Activated CD4-positive, CD25-positive, alpha-beta regulatory T cell treated with anti-CD3 and anti-CD28 coated beads, Interleukin-2, amount 50 U/mL, for 72 hours (primary cell): ENCODE results near the gene PMF1.

Experiments used
- DNase-seq: peaks from one replicate; pipeline ENCODE4 v3.0.0; 2021

The PMF1 gene

DNA sequence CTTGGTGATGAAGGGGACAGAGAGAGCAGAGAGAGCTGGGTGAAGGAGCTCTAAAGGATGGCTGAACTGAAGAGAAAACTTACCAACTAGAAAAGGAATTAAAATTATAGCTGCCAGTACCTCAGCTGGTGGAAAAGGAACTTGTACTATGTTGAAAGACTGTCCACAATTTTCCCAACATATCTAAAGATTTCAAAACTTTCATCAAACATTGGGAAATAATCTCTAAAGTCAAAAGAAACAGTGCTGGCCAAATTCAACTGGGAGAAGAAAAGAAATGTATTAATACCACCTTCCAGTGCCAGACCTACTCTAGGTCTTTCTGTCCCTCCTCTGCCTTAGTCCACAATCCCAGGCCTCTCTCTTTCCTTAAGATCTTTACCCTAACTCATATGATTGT is 63.7 kb downstream of the PMF1 start:
- DNase-seq: no peak

GRCh38 chr1:156276966-156277381 is 64.2 kb downstream of the PMF1 start:
- DNase-seq: no peak

GRCh38 chr1:156279837-156280236 is 67.0 kb downstream of the PMF1 start:
- DNase-seq: no peak

DNA sequence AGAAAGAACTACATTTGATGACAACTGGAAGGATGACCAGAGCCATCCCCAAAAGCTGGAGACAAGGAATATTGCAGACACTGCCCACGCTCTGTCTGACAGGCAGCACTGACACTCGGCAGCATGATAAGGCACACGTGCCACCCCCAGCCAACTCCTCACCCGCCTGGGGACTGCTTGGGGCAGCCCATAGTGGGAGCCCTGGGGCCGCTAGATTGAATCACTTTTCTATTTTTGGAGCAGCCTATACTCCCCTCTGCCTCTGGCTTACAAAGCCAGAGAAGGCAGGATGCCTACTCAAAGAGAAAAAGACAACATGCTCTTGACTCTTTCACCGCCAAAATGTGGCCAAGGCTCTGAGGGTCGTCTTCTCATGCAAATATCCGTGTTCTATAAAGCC is 68.5 kb downstream of the PMF1 start:
- no peak for DNase-seq

- no peak for DNase-seq
These were observed 69.1 kb downstream of the PMF1 start for GRCh38 chr1:156281693-156282478.

DNA sequence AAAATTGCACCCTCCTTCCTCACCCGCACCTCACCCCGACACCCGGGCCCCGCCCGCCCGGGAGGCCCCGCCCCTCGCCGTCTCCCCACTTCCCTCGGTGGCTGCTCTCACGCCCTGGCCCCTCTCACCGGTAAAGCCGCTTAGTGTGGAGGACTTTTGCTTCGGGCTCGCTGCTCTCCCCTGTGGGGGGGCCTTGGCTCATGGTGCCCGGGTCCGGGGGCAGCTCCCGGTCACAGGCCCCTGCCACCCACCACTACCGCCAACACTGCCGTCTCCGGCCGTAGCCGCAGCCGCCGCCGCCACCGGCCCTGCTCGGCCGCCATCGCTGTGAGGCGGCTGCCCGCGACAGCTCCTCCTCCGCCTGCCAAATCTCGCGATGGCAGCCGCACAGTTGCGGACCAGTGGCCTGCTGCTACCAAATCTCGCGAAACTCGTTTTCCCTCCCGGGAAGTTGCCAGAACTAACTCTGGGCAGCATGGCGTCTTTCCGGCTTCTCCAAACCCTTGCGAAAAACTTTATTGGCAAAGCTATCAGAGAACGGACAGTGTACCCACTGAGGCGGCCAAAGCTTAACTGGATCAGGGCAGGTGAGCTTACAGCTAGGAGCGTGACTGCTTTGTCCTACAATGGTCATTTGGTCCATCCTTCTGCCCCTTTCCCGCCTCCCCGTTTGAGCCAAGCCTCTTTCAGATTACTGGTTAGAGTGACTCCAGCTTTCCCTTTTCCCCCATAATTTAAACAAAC is 69.8 kb downstream of the PMF1 start, which contains the start of gene SMG5:
SMG5 (minus strand) TSS at position 347 of the 744 bp plus-strand sequence; CDS start at position 202, 145 bp downstream.
- peak; percentile 94 for DNase-seq

DNA sequence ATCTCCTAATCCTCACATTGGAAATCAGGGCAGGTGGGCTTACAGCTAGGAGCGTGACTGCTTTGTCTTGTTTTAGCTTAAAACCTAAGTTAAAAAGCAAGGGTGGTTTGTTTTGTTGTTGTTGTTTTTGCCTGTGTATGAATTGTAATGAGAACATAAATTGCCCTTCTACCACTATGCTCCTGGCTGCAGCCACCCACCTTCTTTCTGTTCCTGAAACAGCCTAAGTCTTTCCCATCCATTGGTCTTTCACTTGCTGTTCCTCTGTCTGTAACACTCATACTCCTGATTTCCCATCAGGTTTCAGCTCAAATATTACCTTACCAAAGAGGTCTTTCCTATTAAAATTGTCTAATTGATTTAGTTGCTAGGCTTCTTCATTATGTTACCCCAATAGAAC is 70.7 kb downstream of the PMF1 start:
- no peak for DNase-seq

DNA sequence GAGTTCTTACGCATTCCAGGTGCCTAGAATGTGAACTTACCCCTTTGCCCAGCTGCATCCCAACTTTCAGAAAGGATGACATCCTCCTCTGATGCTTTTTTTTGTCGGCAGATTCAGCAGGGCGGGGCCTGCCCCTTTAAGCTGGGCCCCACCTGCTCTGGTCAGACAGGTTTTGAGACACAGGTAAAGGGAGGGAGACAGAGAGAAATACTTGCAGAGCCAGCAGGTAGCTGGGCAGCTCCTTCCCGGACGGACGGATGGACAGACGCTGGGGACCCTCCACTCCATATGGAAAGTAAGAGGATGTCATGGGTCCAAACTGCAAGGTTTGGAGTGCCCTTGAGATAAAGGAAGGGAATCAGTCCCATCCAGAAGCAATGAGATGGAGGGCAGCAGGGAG is 71.3 kb downstream of the PMF1 start, which contains the start of gene TMEM79:
TMEM79 (plus strand) TSS at position 214 of the 400 bp plus-strand sequence. CDS start 902 bp downstream, outside the sequence.
- no peak for DNase-seq

DNA sequence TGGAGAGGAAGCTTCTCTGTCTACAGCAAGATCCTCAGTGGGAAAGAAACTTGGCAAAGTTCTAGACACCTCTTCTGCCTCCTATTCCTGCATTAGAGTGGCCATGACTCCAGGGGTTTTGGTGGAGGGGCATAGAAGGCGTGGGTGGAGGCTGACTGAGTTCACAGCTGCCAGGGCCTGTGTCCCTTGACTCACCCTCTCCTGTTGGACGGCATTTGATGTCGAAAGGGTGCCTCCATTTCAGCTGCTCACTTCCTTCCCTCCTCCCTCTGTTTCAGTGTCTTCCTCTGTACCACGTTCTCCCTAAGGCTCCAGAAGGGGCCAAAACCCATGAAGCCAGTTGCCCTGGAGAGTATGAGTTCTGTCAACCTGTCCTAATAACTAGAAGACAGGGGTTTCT is 72.0 kb downstream of the PMF1 start:
- DNase-seq: no peak

DNA sequence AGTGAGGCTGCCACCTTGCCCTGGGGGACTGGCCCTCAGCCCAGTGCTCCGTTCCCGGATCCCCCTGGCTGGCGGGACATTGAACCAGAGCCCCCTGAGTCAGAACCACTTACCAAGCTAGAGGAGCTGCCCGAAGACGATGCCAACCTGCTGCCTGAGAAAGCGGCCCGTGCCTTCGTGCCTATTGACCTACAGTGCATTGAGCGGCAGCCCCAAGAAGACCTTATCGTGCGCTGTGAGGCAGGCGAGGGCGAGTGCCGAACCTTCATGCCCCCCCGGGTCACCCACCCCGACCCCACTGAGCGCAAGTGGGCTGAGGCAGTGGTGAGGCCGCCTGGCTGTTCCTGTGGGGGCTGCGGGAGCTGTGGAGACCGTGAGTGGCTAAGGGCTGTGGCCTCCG is 72.6 kb downstream of the PMF1 start:
- DNase-seq: no peak

DNA sequence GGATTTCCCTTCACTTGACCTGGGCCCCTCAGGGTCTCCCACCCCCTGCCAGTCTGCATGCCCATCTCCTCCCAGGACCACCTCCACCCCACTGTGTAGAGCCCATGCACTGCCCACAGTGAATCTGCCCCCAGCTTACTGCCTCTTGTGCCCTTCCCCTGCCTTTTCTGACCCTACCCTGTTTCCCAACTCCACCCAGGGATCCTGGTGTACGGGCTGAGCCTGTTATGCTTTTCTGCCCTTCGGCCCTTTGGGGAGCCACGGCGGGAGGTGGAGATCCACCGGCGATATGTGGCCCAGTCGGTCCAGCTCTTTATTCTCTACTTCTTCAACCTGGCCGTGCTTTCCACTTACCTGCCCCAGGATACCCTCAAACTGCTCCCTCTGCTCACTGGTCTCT is 73.3 kb downstream of the PMF1 start:
- DNase-seq: no peak
